HUDEP-2 (cell line): ENCODE measurements around the gene FSTL4.

Experiments
- DNase-seq, 76 experiments: peaks; one replicate each; lab custom pipeline; 2025; ENCODE audit not compliant: unreplicated experiment in 76 of 76; lab: John Stamatoyannopoulos, UW

FSTL4 gene

GRCh38 chr5:133372293-133372937 is 239.9 kb downstream of the FSTL4 start:
- no peak for DNase-seq

- no peak for DNase-seq
Measured at GRCh38 chr5:133371371-133372155, 240.8 kb downstream of the FSTL4 start.

GRCh38 chr5:133370904-133371303 is 241.4 kb downstream of the FSTL4 start:
- no peak for DNase-seq

GRCh38 chr5:133370036-133370831 is 242.1 kb downstream of the FSTL4 start:
- no peak for DNase-seq

- DNase-seq, result no peak
Measured at GRCh38 chr5:133368916-133369783, 243.2 kb downstream of the FSTL4 start.

- DNase-seq, result no peak
Measured at GRCh38 chr5:133367984-133368383, 244.4 kb downstream of the FSTL4 start.

GRCh38 chr5:133367071-133367786 is 245.1 kb downstream of the FSTL4 start:
- DNase-seq, result no peak

- DNase-seq, result no peak
Measured at GRCh38 chr5:133366438-133366837, 245.9 kb downstream of the FSTL4 start.

- DNase-seq, result no peak
Measured at GRCh38 chr5:133365738-133366137, 246.6 kb downstream of the FSTL4 start.

- no peak for DNase-seq
Measured at GRCh38 chr5:133364936-133365707, 247.2 kb downstream of the FSTL4 start.

- no peak for DNase-seq
Measured at GRCh38 chr5:133363807-133364587, 248.3 kb downstream of the FSTL4 start.

GRCh38 chr5:133362438-133362837 is 249.9 kb downstream of the FSTL4 start:
- DNase-seq, result no peak

- no peak for DNase-seq
Measured at GRCh38 chr5:133361922-133362321, 250.4 kb downstream of the FSTL4 start.

- no peak for DNase-seq
Measured at GRCh38 chr5:133360693-133361472, 251.5 kb downstream of the FSTL4 start.

- DNase-seq, result no peak
Measured at GRCh38 chr5:133359861-133360260, 252.5 kb downstream of the FSTL4 start.

- DNase-seq, result no peak
Measured at GRCh38 chr5:133358271-133358670, 254.1 kb downstream of the FSTL4 start.

- no peak for DNase-seq
Measured at GRCh38 chr5:133357758-133358157, 254.6 kb downstream of the FSTL4 start.

GRCh38 chr5:133356984-133357421 is 255.3 kb downstream of the FSTL4 start:
- DNase-seq, result no peak
